NCI-H2107 (cell line): Measurements from ENCODE around the gene DLST.
A peak's percentile ranks its signal among the peaks of the same experiment; 100 is the strongest.
"Not testable (repeated sequence)": the region's sequence is repeated elsewhere in the genome, so short reads cannot be mapped to it uniquely, and the experiment has no call there.

Experiments used
- DNase-seq: peaks from one replicate; lab custom pipeline; 2025; lab: John Stamatoyannopoulos, UW

Gene DLST

GRCh38 chr14:74917646-74918081, 35.9 kb downstream of the DLST start:
- DNase-seq, result no peak

GRCh38 chr14:74918380-74918779, 36.7 kb downstream of the DLST start:
- no peak for DNase-seq

GRCh38 chr14:74919421-74920165, 37.9 kb downstream of the DLST start:
- DNase-seq, result no peak

GRCh38 chr14:74920281-74920680, 38.6 kb downstream of the DLST start:
- DNase-seq, result no peak

DNA sequence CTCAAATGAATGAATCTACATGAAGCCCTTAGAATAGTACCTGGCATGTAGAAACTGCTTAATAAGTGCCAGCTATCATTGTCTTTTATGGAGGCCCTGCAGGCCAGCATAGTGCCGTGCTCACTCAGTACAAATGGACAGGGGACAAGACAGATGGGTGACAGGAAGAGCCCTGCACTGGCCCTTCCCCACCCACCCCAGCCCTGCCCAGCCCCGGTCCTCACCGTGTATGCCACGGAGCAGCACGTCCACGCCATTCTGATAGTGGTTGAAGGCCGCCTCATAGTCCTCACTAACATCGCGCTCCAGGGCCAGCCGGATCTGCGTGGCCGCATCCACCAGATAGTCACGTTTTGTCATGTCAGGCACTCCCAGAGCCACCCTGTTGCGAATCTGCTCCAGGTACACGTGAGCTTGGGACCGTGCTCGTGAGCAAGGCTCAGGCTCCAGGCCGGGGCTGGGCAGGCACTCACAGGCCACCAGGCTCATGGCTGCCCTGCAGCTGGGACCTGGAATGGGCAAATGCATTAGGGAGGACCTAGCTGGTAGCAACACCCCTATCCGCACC, 39.4 kb downstream of the DLST start:
- no peak for DNase-seq

DNA sequence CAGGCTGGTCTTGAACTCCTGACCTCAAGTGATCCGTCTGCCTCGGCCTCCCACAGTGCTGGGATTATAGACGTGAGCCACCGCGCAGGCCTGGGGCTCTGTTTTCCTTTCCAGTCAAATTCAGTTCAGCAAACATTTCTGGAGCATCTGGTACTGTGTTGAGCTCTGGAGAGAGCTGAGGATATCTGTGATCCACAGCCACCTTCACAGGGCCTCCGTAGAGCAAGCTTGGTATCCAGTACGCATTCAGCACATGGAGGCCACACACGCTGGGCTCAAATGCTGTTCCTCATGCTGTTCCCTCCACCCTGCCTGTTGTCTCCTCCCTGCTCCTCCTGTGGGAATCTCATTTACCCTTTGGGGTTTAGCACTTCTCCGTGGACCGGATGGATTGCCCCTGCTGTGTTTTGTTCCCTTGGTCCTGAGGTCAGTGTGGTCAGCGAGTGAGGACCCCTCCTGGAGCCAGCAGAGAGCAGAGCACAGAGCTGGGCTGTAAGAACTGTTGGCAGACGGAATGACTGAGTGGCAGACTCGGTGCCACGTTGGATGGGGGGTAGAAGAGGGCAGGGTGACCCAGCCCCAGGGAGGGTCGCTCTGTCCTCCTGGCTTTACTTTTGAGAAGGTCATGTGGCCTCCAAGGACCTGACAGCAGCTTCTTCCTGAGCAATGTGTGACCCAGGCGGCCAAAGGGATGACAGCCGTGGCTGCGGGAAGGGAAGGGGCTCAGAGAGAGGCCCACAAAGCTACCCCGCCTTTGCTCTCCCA, 40.5 kb downstream of the DLST start:
- no peak for DNase-seq

- peak; percentile 95 for DNase-seq
These were observed 41.2 kb downstream of the DLST start, which contains the start of gene RPS6KL1 for GRCh38 chr14:74922752-74923401. Gene RPS6KL1 (minus strand): TSS chr14:74923260. CDS start chr14:74921541, 1,719 bp downstream.

DNA sequence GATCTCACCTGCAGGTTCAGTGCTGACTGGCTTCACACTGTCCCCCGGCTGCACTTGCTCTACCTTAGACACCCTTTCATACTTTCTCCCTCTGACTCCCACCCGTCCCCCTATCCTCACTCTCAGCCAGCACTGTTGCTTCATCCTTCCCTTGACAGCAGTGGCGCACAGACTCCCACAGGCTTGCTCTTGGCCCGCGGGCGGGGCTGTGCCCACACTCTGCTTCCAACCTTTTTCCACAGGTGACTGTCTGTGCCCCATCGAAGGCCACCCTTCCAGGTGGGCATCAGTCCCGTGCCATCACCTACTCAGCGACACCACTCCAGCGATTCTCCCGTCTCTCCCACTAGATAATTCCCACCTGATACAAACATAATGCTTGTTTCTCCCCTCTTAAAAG, 42.3 kb downstream of the DLST start:
- DNase-seq, result no peak

DNA sequence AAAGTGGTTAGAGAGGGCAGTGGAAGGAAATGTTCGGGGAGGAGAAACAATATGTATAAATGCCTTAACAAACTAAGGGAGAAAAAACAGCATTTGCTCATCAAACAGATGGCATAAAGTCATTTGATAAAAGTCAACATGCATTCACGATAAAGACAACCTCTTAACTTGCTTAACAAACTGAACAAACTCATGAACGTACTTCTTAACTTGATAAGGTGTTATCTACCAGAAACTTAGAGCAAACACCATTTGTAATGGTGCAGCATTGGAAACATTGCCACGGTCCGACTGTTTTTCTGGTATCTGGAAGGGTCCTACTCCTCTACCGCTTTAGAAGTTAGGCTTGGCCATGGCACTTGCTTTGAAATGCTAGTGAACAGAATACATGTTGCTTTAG, 45.5 kb downstream of the DLST start:
- no peak for DNase-seq

DNA sequence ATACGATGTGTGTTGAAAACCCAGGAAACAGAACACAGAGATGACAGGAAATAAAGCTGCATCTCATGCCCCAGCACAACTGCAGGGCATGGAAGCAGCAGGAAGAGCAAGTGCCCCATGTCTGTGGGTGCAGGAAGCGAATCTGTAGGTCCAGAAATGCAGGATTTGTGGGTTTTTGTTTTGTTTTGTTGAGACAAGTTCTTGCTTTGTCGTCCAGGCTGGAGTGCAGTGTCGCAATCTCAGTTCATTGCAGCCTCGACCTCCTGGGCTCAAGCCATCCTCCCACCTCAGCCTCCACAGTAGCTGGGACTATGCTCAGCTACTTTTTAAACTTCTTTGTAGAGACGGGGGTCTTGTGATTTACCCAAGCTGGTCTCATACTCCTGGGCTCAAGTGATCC, 47.5 kb downstream of the DLST start:
- DNase-seq, result no peak

DNA sequence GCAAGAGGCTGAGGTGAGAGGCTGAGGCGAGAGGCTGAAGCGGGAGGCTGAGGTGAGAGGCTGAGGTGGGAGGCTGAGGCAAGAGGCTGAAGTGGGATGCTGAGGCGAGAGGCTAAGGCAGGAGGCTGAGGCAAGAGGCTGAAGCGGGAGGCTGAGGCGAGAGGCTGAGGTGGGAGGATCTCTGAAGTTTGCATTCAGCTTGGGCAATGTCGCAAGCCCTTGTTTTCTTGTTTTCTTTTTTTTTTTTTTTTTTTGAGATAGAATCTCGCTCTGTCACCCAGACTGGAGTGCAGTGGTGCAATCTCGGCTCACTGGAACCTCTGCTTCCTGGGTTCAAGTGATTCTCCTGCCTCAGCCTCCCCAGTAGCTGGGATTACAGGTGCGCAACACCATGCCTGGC, 50.0 kb downstream of the DLST start:
- DNase-seq, result not testable (repeated sequence)

GRCh38 chr14:74932401-74932901, 50.7 kb downstream of the DLST start:
- no peak for DNase-seq

- DNase-seq, result not testable (repeated sequence)
These were observed 51.2 kb downstream of the DLST start for GRCh38 chr14:74932936-74933335.

GRCh38 chr14:74934041-74934440, 52.3 kb downstream of the DLST start:
- no peak for DNase-seq

GRCh38 chr14:74934476-74935359, 53.0 kb downstream of the DLST start:
- DNase-seq, result no peak

- DNase-seq, result no peak
These were observed 53.6 kb downstream of the DLST start for GRCh38 chr14:74935360-74935680.

DNA sequence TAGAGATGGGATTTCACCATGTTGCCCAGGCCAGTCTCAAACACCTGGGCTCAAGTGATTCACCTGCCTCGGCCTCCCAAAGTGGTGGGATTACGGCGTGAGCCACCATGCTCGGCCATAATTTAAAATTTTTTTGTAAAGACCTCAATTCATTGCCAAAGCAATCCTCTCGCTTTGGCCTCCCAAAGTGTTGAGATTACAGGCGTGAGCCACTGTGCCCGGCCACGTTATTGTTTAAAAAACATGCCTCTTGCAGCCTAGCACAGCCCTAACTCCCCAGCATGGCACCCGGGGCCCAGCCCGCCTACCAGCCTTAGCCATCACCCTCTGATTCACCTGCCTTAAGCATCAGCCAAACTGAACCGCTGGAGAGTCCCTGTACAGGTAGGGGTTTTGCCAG, 54.4 kb downstream of the DLST start:
- DNase-seq, result no peak

- no peak for DNase-seq
These were observed 55.0 kb downstream of the DLST start for GRCh38 chr14:74936731-74937130.

- DNase-seq, result no peak
These were observed 55.5 kb downstream of the DLST start for GRCh38 chr14:74937171-74937570.

DNA sequence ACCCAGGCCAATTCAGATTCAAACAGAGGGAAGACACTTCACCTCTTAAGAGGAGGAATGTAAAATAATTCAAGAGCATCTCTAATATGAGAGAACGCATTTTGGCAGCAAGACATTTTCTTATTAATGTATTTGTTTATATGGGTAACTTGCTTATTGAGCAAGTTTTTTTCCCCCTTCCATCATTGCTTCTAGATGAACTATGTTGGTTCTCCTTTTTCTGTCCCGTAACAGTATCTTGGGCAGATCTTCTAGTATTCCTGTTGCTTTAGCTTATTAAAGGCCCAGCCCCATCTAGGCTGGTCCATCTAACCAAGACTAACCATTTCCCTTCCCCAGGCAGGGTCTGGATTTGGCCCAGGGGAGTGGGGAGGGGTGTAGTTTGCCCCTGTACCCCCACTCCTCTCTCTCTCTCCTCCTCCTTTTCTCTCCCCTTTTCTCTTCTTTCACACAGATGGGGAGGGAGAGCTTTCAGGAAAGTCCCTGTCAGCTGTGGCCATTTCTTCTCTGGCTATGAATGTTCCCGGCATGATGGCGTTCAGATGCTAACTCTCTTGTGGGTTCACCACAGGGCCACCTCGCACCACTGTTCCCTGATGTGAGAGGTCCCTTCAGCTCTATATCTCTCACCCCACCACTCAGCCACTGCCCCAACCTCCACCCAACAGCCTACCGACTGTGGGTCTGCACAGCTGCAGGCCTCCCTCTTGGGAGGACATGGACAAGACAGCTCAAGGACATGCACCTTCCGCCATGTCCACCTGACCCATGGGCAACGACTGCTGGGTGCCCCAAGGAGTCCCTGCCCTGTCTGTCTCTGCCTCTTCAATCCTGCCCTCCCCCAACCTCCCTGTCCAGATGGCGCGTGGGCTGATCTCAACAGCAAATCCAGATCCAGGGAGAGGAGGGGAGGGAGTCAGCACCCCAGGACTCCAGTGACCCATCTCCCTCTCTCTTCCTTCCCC, 57.1 kb downstream of the DLST start:
- DNase-seq, result no peak
